Erythroblast (primary cell): Measurements from ENCODE around the gene DYNLT1.

ENCODE experiments used
- GATA1 ChIP-seq: IDR thresholded peaks from 2 replicates; pipeline ENCODE4 v1.6.1; 2011; ENCODE audit warnings: low read depth, mild to moderate bottlenecking, control low read depth, low read length, moderate library complexity
- POLR2A ChIP-seq: IDR thresholded peaks from 2 replicates; pipeline ENCODE4 v1.6.1; 2011; ENCODE audit warnings: mild to moderate bottlenecking, low read length

DNA sequence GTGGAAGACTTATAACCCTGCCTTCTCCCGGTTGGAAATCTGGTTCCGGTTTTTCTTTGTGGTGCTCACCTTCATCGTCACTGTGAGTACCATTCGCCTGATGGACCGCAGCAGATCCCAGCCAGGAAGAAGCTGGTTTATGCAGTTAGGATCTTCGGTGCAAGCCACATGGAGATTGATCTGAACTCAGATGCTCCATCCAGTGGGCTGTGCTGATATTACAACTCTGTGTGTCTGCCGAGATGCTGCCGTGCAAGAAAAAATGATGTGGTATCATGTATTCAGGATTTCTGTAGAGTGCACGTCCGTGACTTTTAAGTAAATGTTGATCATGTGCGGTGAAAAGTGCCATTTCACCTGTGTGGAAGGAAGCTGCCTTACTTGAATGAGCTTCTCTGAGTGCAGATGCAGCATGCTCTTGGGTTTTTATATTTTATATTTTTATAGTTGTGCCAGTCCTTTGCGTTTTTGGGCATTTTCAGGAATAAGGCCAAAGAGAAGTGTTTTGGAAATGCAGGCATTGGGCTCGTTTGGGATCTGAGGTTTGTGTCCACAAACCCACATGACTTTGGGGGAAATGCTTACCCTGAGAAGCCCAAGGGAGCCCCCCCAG lies 39.2 kb downstream of the DYNLT1 start:
- TF ChIP-seq POLR2A = no peak
- no peak for TF ChIP-seq GATA1
